HCT116 (cell line): ENCODE data around the gene SAMMSON. TPM values are rescaled to one million over a fixed set of nuclear protein-coding genes. Genes with fewer than 3 reads are reported as not detected.

ENCODE experiments used
- ATAC-seq: fragments of 200-7000 bp; cut with Tn5 transposase; 2 replicates; pipeline ENCODE4 v1.9.1; 2020; ENCODE audit warnings: mild to moderate bottlenecking, moderate library complexity
- BruUV-seq: library from RNA; stranded (reverse); fragments of 400-500 nt; replicated peaks from 2 replicates; lab custom pipeline; 2021; lab: Mats Ljungman, UMichigan
- CTCF ChIA-PET: fragments of 300-600 bp; sonication (Branson Sonifier 250); formaldehyde crosslinking; loops from one replicate; lab custom pipeline; 2021; ENCODE audit warnings: antibody characterized with exemption; lab: Charles Lee
- POLR2A ChIA-PET: fragments of 300-600, 350-600 bp; sonication (Branson Sonifier 250); formaldehyde crosslinking; loops from one replicate; lab custom pipeline; 2021; ENCODE audit warnings: antibody characterized with exemption; lab: Charles Lee
- RAD21 ChIA-PET, 2 experiments: fragments of 300-600 bp; sonication (Branson Sonifier 250); formaldehyde crosslinking; loops; one replicate each; lab custom pipeline; 2023; ENCODE audit warnings: low total read pairs in 2 of 2; ENCODE audit not compliant: uncharacterized antibody in 2 of 2, unreplicated experiment in 2 of 2, low non-redundant PET in 1 of 2; lab: Charles Lee
- DNase-seq: peaks from one replicate; pipeline ENCODE4 v3.0.0-alpha.2; 2010; ENCODE audit warnings: low read depth, low spot score
- H2AFZ ChIP-seq: fragments of 200-600 bp; shearing (Covaris generic), sonication (generic); 2 replicates; pipeline ENCODE4 v1.6.1; 2017; ENCODE audit warnings: low read depth, mixed run types, mixed read lengths, antibody characterized with exemption, low read length; ENCODE audit not compliant: poor library complexity, severe bottlenecking
- H3K27ac ChIP-seq: 2 replicates; pipeline ENCODE4 v1.5.1; 2012; ENCODE audit warnings: low read depth, low read length
- H3K27me3 ChIP-seq: fragments of 200-600 bp; sonication (generic); 2 replicates; pipeline ENCODE4 v1.6.1; 2016; ENCODE audit warnings: mixed run types, low read length, mixed read lengths; ENCODE audit not compliant: insufficient read depth
- H3K36me3 ChIP-seq, 2 experiments: fragments of 200-500 bp in 1 of 2; fragments of 200-600 bp in 1 of 2; sonication (Bioruptor generic) in 1 of 2; sonication (generic) in 1 of 2; 2 replicates each; pipeline versions ENCODE4 v1.5.1 to v1.6.1; 2014 to 2016; ENCODE audit warnings: low read length in 2 of 2, inconsistent platforms in 1 of 2, mixed read lengths in 1 of 2, mixed run types in 1 of 2; ENCODE audit not compliant: insufficient read depth in 2 of 2, control insufficient read depth in 1 of 2
- H3K4me1 ChIP-seq, 2 experiments: fragments of 200-600 bp in 1 of 2; sonication (generic) in 1 of 2; 2 replicates each; pipeline versions ENCODE4 v1.5.1 to v1.6.1; 2012 to 2017; ENCODE audit warnings: low read length in 2 of 2, inconsistent platforms in 1 of 2, mild to moderate bottlenecking in 1 of 2, mixed read lengths in 1 of 2, mixed run types in 1 of 2, moderate library complexity in 1 of 2; ENCODE audit not compliant: insufficient read depth in 2 of 2, control insufficient read depth in 1 of 2
- H3K4me2 ChIP-seq: fragments of 200-600 bp; sonication (generic); 2 replicates; pipeline ENCODE4 v1.6.1; 2017; ENCODE audit warnings: mixed run types, low read length, mixed read lengths
- H3K4me3 ChIP-seq, 2 experiments: fragments of 200-600 bp in 1 of 2; sonication (generic) in 1 of 2; replicated peaks in 1 of 2; 2 replicates each; pipeline ENCODE4 v1.5.1; 2011 to 2016; ENCODE audit warnings: low read length in 2 of 2, control low read depth in 1 of 2, low read depth in 1 of 2, mild to moderate bottlenecking in 1 of 2, mixed read lengths in 1 of 2, mixed run types in 1 of 2
- H3K79me2 ChIP-seq: fragments of 200-600 bp; sonication (generic); 2 replicates; pipeline ENCODE4 v1.6.1; 2017; ENCODE audit warnings: mild to moderate bottlenecking, mixed run types, low read length, moderate library complexity, mixed read lengths; ENCODE audit not compliant: insufficient read depth
- H3K9ac ChIP-seq: fragments of 200-600 bp; sonication (generic); 2 replicates; pipeline ENCODE4 v1.6.1; 2016; ENCODE audit warnings: low read length, mixed read lengths
- H3K9me2 ChIP-seq: fragments of 200-600 bp; sonication (generic), shearing (Covaris generic); 2 replicates; pipeline ENCODE4 v1.6.1; 2017; ENCODE audit warnings: mixed run types, mild to moderate bottlenecking, moderate library complexity; ENCODE audit not compliant: insufficient read depth
- H3K9me3 ChIP-seq, 2 experiments: fragments of 200-500 bp in 1 of 2; fragments of 200-600 bp in 1 of 2; sonication (Bioruptor generic) in 1 of 2; sonication (generic) in 1 of 2; 2 replicates each; pipeline ENCODE4 v1.6.1; 2014 to 2017; ENCODE audit warnings: low read length in 2 of 2, mixed read lengths in 2 of 2, inconsistent platforms in 1 of 2, low read depth in 1 of 2, mild to moderate bottlenecking in 1 of 2, mixed run types in 1 of 2, moderate library complexity in 1 of 2; ENCODE audit not compliant: control insufficient read depth in 1 of 2, insufficient read depth in 1 of 2
- H4K20me1 ChIP-seq: fragments of 200-600 bp; sonication (generic), shearing (Covaris generic); 2 replicates; pipeline ENCODE4 v1.6.1; 2017; ENCODE audit warnings: mixed run types, mild to moderate bottlenecking, moderate library complexity; ENCODE audit not compliant: insufficient read depth
- CBX3 ChIP-seq: IDR thresholded peaks from 2 replicates; pipeline ENCODE4 v1.6.1; 2012; ENCODE audit warnings: low read depth
- CEBPB ChIP-seq: IDR thresholded peaks from 2 replicates; pipeline ENCODE4 v1.6.1; 2012; ENCODE audit warnings: low read depth
- CTCF ChIP-seq, 3 experiments: fragments of 200-600 bp in 1 of 3; sonication (generic) in 1 of 3; IDR thresholded peaks in 2 of 3; conservative IDR thresholded peaks in 1 of 3; 2 replicates each; pipeline ENCODE4 v1.5.1; 2012 to 2017; ENCODE audit warnings: low read depth in 2 of 3, low read length in 2 of 3, antibody characterized with exemption in 1 of 3, borderline replicate concordance in 1 of 3, control low read depth in 1 of 3, mild to moderate bottlenecking in 1 of 3, mixed read lengths in 1 of 3, mixed run types in 1 of 3, moderate library complexity in 1 of 3; ENCODE audit not compliant: insufficient read depth in 1 of 3
- EGR1 ChIP-seq: IDR thresholded peaks from 2 replicates; pipeline ENCODE4 v1.6.1; 2012; ENCODE audit warnings: low read depth
- ELF1 ChIP-seq: IDR thresholded peaks from 2 replicates; pipeline ENCODE4 v1.6.1; 2012; ENCODE audit warnings: low read depth, borderline replicate concordance
- EZH2 ChIP-seq: fragments of 200-600 bp; sonication (generic); IDR thresholded peaks from 2 replicates; pipeline ENCODE4 v1.6.1; 2017; ENCODE audit warnings: antibody characterized with exemption, mixed run types
- EZH2phosphoT487 ChIP-seq: fragments of 200-600 bp; IDR thresholded peaks from 2 replicates; pipeline ENCODE4 v1.6.1; 2018; ENCODE audit warnings: antibody characterized with exemption, borderline replicate concordance
- FOSL1 ChIP-seq: IDR thresholded peaks from 2 replicates; pipeline ENCODE4 v1.6.1; 2012; ENCODE audit warnings: low read depth
- JUND ChIP-seq: IDR thresholded peaks from 2 replicates; pipeline ENCODE4 v1.6.1; 2012
- POLR2A ChIP-seq: IDR thresholded peaks from 2 replicates; pipeline ENCODE4 v1.7.0; 2011; ENCODE audit warnings: borderline replicate concordance; ENCODE audit not compliant: insufficient read depth, insufficient read length; ENCODE audit errors: extremely low read depth
- POLR2AphosphoS5 ChIP-seq: IDR thresholded peaks from 2 replicates; pipeline ENCODE4 v1.6.1; 2011; ENCODE audit warnings: mild to moderate bottlenecking, low read depth, low read length, moderate library complexity
- RAD21 ChIP-seq: IDR thresholded peaks from 2 replicates; pipeline ENCODE4 v1.6.1; 2012; ENCODE audit warnings: low read depth, mild to moderate bottlenecking
- SIN3A ChIP-seq: IDR thresholded peaks from 2 replicates; pipeline ENCODE4 v1.6.1; 2012; ENCODE audit warnings: low read depth
- SP1 ChIP-seq: IDR thresholded peaks from 2 replicates; pipeline ENCODE4 v1.6.1; 2012; ENCODE audit warnings: low read depth
- SRF ChIP-seq: IDR thresholded peaks from 2 replicates; pipeline ENCODE4 v1.6.1; 2012; ENCODE audit warnings: low read depth
- TCF7L2 ChIP-seq: IDR thresholded peaks from 2 replicates; pipeline ENCODE4 v1.7.0; 2011; ENCODE audit warnings: borderline replicate concordance, inconsistent platforms; ENCODE audit not compliant: insufficient read depth, insufficient read length; ENCODE audit errors: extremely low read depth
- YY1 ChIP-seq: IDR thresholded peaks from 2 replicates; pipeline ENCODE4 v1.6.1; 2011; ENCODE audit warnings: low read length, low read depth, moderate library complexity, mild to moderate bottlenecking; ENCODE audit not compliant: insufficient replicate concordance; ENCODE audit errors: extremely low read depth
- ZFX ChIP-seq: fragments of 450-650 bp; IDR thresholded peaks from 2 replicates; pipeline ENCODE4 v1.6.1; 2017
- intact Hi-C: fragments of 100-400 bp; cut with micrococcal nuclease; formaldehyde crosslinking; loops from 2 replicates; pipeline ENCODE4 v1.10.0; 2022
- total RNA-seq: library from RNA; stranded (reverse); gene quantifications from one replicate; pipeline ENCODE4 v1.2.1, GENCODE V29; 2021; ENCODE audit not compliant: unreplicated experiment

SAMMSON gene
- total RNA-seq, 1 experiment from 2014 or later: not detected

GRCh38 chr3:70086336-70086735 is 86.8 kb downstream of the SAMMSON start:
- no peak overlapping the region for H2AFZ ChIP-seq
- POLR2A ChIA-PET: no interaction called here
- ATAC-seq: no peak

GRCh38 chr3:70090322-70090913 is 90.9 kb downstream of the SAMMSON start:
- no peaks in the 10 kb centered on the region for H3K79me2 ChIP-seq
- H4K20me1 ChIP-seq: no peaks in the 10 kb centered on the region
- no peaks in the 10 kb centered on the region for H3K27me3 ChIP-seq
- no peak for DNase-seq
- no peaks in the 10 kb centered on the region for H3K36me3 ChIP-seq
- no peak overlapping the region for H3K27ac ChIP-seq
- no peaks in the 10 kb centered on the region for H3K9me2 ChIP-seq
- no peak overlapping the region for H3K9ac ChIP-seq
- ChIA-PET POLR2A (no interaction called here), CTCF (interaction anchor here (1.6 kb wide), 1 partner anchor 20 kb away, joined by 5 read pairs; no protein-coding TSS in a partner anchor), RAD21 (no interaction called here)
- ATAC-seq: no peak
- no peak overlapping the region for H3K4me3 ChIP-seq
- H3K4me1 ChIP-seq: no peaks in the 10 kb centered on the region
- no TSS peak for BruUV-seq
- TF ChIP-seq RAD21 (peak; percentile 31), EGR1 (no peak), SRF (no peak), ZFX (no peak), FOSL1 (no peak), JUND (no peak), EZH2phosphoT487 (no peak), SP1 (no peak), EZH2 (no peak), CEBPB (no peak), POLR2AphosphoS5 (no peak), CTCF (IDR thresholded peaks at IDR 0.05 in 2 of 3, conservative IDR thresholded peaks at IDR 0.05 in 1 of 3; ENCODE audit: borderline replicate concordance in 1 of 3, insufficient read depth in 1 of 3, low read depth in 2 of 3, low read length in 2 of 3) (peak in 2 of 3 experiments; percentile 28 to 51; a peak in 2 of 6 replicates)
- TF ChIP-seq, all 23 proteins: peak for 2
- intact Hi-C loops: no loop called here
- no peaks in the 10 kb centered on the region for H3K9me3 ChIP-seq
- H2AFZ ChIP-seq: no peak overlapping the region
- H3K4me2 ChIP-seq: no peak overlapping the region

More at GRCh38 chr3:70086336-70086735, 86.8 kb downstream of the SAMMSON start:
- Histone ChIP-seq H3K36me3 (no peaks in the 10 kb centered on the region), H3K79me2 (no peaks in the 10 kb centered on the region), H4K20me1 (no peaks in the 10 kb centered on the region), H3K4me1 (no peaks in the 10 kb centered on the region), H3K4me3 (no peak overlapping the region), H3K9ac (no peak overlapping the region), H3K27ac (no peak overlapping the region), H3K4me2 (no peak overlapping the region), H3K27me3 (no peaks in the 10 kb centered on the region), H3K9me2 (no peaks in the 10 kb centered on the region), H3K9me3 (no peaks in the 10 kb centered on the region)
- CTCF ChIA-PET: no interaction called here
- DNase-seq: no peak
- TF ChIP-seq SP1: no peak
- no peak for TF ChIP-seq POLR2A
- no peak for TF ChIP-seq ELF1
- no peak for TF ChIP-seq EZH2
- TF ChIP-seq POLR2AphosphoS5: no peak
- no peak for TF ChIP-seq YY1
- TF ChIP-seq CBX3: no peak
- TF ChIP-seq ZFX: no peak
- TF ChIP-seq SIN3A: no peak
- no peak for TF ChIP-seq TCF7L2
- no peak for TF ChIP-seq JUND
- TF ChIP-seq EGR1: no peak
- TF ChIP-seq CEBPB: no peak
- BruUV-seq: no TSS peak
- intact Hi-C loops: no loop called here
- RAD21 ChIA-PET: no interaction called here
